WI38 (cell line): ENCODE results near the gene MLLT1.
A peak's percentile ranks its signal among the peaks of the same experiment; 100 is the strongest.

Experiments
- H3K4me3 ChIP-seq: 2 replicates; pipeline ENCODE4 v1.5.1; 2011; ENCODE audit warnings: low read depth, mild to moderate bottlenecking, control low read depth, low read length
- CTCF ChIP-seq: IDR thresholded peaks from 2 replicates; pipeline ENCODE4 v1.5.1; 2012; ENCODE audit warnings: low read depth, mild to moderate bottlenecking, control low read depth, low read length

MLLT1 gene

GRCh38 chr19:6210091-6210490 is 69.7 kb downstream of the MLLT1 start:
- TF ChIP-seq CTCF: no peak
- no peak overlapping the region for H3K4me3 ChIP-seq

- H3K4me3 ChIP-seq: no peak overlapping the region
- no peak for TF ChIP-seq CTCF
Measured at GRCh38 chr19:6209680-6210079, 70.1 kb downstream of the MLLT1 start.

- no peak overlapping the region for H3K4me3 ChIP-seq
- no peak for TF ChIP-seq CTCF
Measured at GRCh38 chr19:6209233-6209632, 70.5 kb downstream of the MLLT1 start.

- TF ChIP-seq CTCF: no peak
- no peak overlapping the region for H3K4me3 ChIP-seq
Measured at GRCh38 chr19:6204866-6205723, 74.7 kb downstream of the MLLT1 start.

- TF ChIP-seq CTCF: no peak
Measured at GRCh38 chr19:6204212-6204611, 75.6 kb downstream of the MLLT1 start.

GRCh38 chr19:6199240-6199994 is 80.4 kb downstream of the MLLT1 start:
- H3K4me3 ChIP-seq: peak overlapping the region; percentile 84
- TF ChIP-seq CTCF: peak; percentile 18; the same call in 1 of the 2 replicates

More at GRCh38 chr19:6204212-6204611, 75.6 kb downstream of the MLLT1 start:
- H3K4me3 ChIP-seq: no peak overlapping the region

GRCh38 chr19:6198896-6199239 is 80.9 kb downstream of the MLLT1 start:
- no peak for TF ChIP-seq CTCF
- peak overlapping the region; percentile 84 for H3K4me3 ChIP-seq
